NCI-H2196 (cell line): ENCODE measurements around the gene LHX2.
A peak's percentile ranks its signal among the peaks of the same experiment; 100 is the strongest.
"Not testable (repeated sequence)": the region's sequence is repeated elsewhere in the genome, so short reads cannot be mapped to it uniquely, and the experiment has no call there.

ENCODE experiments used
- DNase-seq: peaks from one replicate; lab custom pipeline; 2025; ENCODE audit not compliant: unreplicated experiment; lab: John Stamatoyannopoulos, UW

The LHX2 gene

DNA sequence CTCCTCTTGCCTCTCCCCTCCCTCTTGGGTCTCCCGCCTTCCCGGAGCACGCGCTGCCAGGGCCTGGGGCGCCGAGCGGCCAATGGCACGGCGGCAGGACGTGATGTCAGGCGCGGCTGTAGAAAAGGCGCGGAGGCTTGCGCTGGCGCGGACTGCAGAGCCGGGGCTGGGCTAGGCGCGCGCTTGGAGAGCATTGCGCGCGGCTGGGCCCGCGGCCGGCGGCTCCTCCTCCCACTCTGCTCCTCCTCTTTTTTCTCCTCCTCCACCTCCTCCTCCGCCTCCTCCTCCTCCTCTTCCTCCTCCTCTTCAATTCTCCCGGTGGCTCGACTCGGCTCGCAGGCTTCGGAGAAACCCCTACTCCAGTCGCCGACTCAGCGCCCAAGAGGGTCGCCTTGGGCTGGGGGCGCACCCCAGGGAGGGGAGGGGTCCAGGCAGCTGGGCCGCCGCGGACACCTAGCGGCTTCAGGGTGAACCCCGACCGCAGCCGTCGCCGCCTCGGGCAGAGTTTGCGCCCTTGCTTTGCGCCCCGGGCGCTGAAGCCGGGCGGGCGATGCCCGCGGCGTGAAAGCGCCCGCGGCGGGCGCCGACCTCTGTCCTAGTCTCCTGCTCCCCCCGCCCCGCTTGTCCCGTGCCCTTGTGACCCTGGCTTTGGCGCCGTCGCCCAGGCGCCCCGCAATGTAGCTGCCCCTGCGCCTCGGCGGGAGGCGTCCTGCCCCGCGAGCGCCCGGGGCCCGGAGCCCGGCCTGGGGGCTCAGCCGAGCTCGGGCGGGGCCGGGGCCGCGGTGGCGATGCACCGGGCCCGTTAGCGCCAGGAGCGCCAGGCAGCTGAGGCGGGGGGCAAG, at the start of gene LHX2:
TSS of gene LHX2 (plus strand) at position 309 of the 842 bp plus-strand sequence. CDS start 581 bp downstream, outside the sequence.
- DNase-seq: peak; percentile 96

- DNase-seq: no peak
Observed at GRCh38 chr9:123964761-123965160, 46.8 kb upstream of the LHX2 start.

GRCh38 chr9:123965801-123966686, 45.5 kb upstream of the LHX2 start:
- no peak for DNase-seq

DNA sequence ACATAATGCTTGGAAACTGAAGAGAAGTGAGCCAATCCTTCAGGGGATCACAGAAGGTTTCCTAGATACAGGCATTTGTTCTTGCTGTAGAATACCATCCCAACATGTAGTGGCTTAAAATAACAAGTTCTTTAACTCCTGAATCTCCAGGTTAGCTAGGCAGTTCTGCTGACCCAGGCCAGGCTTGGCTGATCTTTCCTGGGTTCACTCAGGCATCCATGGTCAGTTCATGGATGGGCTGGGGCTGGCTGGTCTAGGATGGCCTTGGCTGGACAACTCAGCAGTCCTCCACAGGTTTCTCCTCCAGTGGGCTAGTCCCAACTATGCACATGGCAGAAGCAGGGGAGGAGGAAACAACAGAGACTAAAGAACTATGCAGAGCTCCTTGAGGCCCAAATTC, 44.2 kb upstream of the LHX2 start:
- no peak for DNase-seq

DNA sequence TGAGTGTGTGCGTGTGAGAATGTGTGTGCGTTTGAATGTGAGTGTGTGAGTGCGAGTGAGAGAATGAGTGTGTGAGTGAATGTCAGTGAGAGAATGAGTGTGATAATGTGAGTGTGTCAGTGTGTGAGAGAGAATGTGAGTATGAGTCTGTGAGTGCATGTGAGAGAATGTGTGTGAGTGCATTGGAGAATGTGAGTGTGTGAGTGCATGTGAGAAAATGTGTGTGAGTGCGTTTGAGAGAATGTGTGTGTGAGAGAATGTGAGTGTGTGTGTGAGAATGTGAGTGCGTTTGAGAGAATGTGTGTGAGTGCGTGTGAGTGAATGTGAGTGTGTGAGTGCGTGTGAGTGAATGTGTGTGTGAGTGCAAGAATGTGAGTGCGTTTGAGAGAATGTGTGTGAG, 39.0 kb upstream of the LHX2 start:
- DNase-seq: no peak

- no peak for DNase-seq
Observed at GRCh38 chr9:123973590-123974223, 37.9 kb upstream of the LHX2 start.

GRCh38 chr9:123974471-123974870, 37.1 kb upstream of the LHX2 start:
- DNase-seq: no peak

DNA sequence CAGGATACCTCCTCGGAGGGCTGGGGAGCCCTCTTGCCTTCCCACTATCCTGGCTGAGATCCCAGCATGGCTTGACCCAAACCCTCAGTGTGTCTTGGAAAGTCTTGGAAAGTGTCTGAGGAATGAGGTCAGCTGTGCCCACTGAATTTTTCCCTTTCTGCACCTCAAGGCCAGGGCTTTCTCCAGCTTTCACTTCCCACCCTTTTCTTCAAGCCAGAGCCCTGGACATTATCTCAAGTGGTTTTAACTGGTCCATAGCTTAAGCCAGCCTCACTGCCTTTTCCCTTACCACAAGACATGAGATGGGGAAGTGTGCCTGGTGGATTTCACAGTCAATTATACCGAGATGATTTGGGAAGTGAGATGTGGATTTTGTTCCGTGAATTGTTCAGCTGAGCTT, 35.7 kb upstream of the LHX2 start:
- no peak for DNase-seq

GRCh38 chr9:123976579-123976978, 35.0 kb upstream of the LHX2 start:
- not testable (repeated sequence) for DNase-seq

DNA sequence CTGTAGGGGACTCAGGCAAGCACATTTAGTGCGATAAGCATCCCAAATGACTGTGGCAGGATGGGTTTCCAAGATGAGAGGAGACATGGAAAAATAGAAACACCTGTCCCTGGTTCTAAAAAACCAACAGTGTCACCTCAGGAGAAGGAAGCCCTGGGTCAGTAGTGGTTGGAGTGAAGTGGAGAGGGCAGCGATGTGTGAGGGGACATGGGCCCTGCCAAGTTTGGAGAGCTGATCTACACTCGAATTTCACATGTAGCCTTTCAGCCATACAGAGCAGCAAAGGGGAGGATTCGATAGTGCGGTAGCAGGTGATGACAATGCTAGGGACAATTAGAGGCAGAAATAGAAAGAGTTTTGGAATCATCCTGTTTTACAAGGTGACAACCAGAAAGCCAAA, 32.6 kb upstream of the LHX2 start:
- DNase-seq: peak; percentile 15

DNA sequence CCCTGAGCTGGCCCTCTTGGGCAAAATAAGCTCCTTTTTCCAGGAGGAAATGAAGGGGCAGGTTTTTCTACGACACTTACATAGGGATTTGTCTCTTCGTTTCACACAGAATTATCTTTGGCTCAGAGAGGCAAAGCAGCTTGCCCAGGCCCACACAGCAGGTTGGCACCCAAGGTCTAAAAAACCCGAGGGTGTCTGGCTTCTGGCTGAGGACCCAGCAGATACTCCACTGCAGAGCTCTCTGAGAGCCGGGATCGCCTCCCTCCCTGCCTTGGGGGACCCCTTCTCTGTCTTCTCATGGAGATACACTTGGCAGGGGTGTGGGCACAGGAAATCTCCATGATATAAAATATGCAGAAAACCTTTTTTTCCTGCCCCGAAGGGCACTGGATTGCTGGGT, 29.0 kb upstream of the LHX2 start:
- no peak for DNase-seq

DNA sequence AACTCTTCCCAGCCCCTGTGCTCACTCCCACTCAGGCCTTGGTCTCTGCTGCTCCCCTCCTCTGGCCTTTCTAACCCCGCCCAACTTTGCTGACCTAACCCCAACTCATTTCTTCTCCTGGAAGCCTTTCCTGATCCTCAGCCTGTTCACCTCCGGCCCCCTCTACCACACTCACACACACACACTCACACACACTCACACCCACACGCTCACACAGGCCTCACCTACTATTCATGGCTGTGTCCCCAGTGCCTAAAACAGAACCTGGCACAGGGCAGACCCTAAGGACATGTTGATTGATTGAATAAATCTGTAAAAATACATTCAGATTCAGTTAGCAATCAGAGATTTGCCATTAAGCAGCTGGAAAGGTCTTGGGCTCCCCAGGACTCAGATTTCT, 28.5 kb upstream of the LHX2 start:
- DNase-seq: no peak

- no peak for DNase-seq
Observed at GRCh38 chr9:123984802-123985201, 26.8 kb upstream of the LHX2 start.

DNA sequence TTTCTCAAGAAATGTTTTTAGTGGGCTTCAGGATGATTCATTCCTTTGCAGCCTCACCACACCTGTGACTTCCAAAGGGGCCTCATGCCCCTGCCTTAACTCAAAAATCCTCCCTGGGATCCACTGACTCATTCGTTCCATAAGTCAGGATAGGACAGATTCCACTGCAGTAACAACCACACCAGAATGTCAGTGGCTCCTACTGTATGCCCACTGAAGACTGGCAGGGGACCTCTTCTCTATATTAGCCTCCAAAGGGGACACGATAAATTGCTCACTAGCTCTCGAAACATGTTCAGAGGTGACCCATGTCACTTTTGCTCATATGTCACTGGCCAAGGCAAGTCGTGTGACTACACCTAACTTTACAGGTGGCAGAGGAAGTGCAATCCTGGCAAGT, 25.7 kb upstream of the LHX2 start:
- DNase-seq: no peak

DNA sequence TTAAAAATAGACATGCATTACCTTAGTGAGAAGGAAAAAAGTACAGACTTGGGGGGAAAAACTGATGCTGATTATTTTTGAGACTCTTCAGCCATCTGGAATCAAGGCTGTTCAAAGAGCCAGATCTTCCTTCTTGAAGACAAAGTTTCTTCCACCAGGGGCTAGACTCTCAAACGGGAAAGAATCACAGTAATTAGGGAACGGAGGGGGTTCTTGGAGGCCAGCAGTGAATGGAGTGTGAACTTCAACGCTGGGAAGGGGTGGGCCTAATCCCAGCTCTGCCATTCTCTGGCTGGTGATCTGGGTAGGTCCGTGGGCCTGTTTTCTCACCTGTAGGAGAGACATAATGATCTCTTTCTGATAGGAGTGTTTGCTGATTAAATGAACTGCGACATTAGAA, 21.1 kb upstream of the LHX2 start:
- no peak for DNase-seq

- not testable (repeated sequence) for DNase-seq
Observed at GRCh38 chr9:123992679-123993078, 18.9 kb upstream of the LHX2 start.

GRCh38 chr9:123996731-123997421, 14.7 kb upstream of the LHX2 start:
- DNase-seq: no peak

GRCh38 chr9:123997665-123998277, 13.8 kb upstream of the LHX2 start:
- no peak for DNase-seq

DNA sequence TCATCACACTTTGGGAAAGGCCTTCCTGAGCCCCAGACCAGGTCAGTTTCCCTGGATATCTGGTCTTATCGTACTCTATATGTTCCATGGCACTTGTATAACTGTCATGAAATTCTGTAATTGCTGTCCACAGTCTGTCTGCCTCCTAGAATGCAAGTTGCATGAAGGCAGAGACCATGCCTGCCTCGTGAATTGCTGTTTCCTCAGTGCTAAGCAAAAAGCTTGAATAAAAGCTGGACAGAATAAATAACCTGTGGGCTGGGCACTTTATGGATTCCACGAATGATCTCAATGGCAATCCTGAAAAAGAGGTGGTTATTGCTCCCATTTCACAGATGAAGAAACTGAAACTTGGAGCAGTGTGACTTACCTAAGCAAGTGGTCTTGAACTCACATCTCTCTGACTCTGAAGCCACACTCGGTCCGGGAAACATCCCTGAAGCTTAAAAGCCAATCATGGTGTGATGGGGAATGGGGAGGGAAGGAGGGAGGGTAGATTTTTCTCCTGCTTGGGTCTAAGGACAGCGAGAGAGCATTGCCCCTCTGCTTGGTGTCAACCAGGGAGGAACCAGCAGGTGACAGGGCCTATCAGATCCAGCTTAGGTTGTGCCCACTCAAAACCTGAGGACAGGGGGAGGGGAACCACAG, 13.2 kb upstream of the LHX2 start:
- no peak for DNase-seq
